Stimulated activated CD8-positive, alpha-beta memory T cell treated with anti-CD3 and anti-CD28 coated beads, Interleukin-7, amount 100 ng/mL, for 1 hour (primary cell): ENCODE results near the gene UGCG.
"Not testable (repeated sequence)": the region's sequence is repeated elsewhere in the genome, so short reads cannot be mapped to it uniquely, and the experiment has no call there.

Source experiments
- DNase-seq, 2 donors: peaks; one replicate each; pipeline ENCODE4 v3.0.0-alpha.2; 2020; ENCODE audit warnings: low read depth in 2 of 2

Gene UGCG

DNA sequence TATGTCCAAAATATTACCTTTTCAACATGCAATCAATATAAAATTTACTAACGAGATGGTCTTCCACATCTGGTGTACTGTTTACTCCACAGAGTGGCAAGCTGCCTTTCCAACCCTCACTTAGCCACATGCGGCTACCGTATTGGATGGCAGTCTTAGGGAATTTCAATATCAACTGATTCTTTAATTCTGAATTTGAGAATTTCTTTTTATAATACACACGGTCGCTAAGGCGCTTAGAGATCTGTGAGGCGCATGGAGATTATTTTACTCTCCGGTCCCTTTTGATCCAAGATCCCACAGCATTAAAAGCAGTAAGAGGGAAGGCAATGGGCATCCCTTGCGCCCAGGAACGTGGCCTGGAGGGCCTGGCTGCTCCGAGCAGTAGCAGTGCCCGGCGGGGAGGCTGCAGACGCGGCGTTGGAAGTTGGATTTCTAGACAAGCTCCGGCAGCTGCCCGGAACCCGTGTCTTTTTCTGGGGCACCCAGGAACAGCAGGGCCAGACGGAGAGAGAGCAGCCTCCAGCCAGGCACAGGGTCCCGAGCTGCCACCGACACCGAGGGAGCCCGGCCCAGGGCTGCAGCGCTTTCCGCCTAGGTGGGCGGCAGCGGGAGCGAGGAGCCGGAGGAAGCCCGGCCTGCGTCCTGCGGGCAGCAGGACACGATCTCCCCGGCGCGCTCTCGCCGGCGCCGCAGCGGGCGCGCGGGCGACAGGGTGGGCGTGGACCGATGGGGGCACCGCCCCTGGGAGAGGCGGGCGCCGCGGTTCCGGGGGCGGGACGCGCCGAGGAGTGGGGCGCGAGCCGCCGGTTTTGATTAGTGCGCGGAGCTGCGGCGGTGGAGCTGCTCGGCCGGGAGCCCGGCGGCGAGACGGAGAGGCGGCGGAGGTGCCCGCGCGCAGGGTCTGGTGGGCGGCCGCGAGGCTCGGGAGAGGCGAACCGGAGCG lies at the start of gene UGCG:
Gene UGCG, plus strand, starts transcription at position 819 of the 946 bp plus-strand sequence. CDS start 402 bp downstream, outside the sequence.
- DNase-seq, result peak; percentile 71 to 72

DNA sequence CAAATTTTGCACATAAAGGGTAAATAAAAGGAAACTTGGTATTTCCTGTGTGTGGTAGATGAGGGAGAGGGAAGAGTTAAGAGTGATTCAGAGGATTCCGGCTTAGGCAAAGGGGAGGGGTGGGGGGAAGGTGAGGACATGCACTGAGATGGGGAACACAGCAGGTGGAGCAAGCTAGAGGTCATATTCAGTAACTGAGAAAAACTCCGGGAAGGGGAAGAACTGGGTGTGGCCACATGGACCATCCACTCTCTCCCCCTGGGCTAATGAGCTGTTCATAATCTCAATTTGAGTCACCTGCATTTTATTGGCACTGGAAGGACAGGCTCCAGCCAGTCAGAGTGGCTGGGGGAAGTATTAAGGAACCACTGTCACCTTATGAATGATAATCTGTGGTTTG lies 45.1 kb upstream of the UGCG start:
- DNase-seq, result no peak

DNA sequence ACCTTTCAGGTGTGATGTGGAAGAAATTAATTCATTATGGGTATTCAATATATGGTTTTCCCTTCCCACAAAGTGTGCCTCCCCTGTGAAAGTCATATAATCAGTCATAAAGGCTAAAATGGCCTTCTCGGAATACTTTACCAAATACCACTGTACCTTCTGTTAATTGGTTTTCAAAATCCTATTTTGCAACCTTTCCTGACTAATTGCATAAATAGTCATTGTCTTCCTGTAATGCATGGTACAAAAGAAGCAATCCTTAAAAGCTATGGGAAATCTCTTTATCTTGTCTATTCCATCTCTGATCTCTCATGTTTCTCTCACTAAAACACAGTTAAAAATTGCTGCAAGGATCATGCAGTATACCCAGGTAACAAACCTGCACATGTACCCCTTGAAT lies 44.3 kb upstream of the UGCG start:
- DNase-seq, result no peak

DNA sequence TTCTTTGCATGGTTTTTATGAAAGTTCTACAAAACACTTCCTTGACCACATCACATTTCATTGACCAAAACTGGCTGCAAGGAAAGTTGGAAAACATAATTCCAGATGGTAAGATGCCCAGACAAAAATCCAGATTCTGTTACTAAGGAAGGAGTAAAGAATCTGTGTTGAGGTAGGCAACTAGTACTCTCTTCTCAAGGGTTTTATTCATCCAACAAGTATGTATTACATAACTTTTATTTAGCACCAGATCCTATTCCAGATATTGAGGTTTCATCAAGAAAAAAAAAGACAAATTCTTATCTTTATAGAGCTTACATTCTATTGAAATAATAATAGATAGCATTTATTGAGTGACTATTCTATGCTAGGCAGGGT lies 43.2 kb upstream of the UGCG start:
- no peak for DNase-seq

DNA sequence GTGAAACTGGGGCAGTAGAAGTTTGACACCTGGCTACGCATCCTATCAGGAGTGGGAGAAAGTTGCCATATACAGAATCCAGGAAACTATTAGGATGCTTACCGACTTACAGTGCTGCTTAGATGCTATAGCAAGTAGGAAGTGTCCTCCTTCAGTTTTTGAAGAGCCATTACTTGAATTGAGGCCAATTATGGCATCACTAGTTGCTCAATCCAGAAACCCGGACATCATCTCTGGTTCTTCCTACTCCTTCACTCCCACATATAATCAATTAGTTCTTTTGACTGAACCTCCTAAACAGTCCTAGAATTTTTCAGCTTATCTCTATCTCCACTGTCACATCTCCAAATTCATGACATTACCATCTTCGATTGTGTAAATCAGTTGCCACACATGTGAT lies 41.8 kb upstream of the UGCG start:
- no peak for DNase-seq

DNA sequence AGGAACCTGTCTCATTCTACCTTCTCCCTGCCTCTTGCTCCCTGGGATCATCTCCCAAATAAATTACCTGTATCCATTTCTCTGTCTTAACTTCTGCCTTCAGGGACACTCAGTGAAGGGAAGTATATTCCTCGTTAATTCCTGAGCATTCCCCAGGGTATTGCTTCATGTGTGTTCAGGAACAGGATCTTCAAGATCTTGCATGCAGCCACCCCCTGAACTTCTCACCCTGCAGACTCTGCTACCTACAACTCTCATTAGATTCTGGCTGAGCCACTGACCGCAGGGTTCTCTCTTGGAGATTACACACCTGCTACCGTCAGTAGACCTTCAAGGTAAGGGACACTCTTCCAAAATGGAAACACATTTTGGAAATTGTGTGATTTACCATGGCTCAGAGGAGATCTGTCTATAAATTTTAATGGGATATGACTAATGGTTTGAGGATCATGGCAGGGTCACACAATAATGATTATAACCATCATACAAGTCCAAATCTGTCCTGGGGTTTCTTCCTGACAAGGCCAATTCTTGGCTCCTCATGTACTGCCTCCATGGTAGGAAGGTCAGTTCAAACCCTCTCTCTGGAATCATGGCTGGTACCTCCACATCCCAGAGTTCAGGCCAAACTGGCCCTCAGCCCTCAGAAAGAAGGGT lies 38.9 kb upstream of the UGCG start:
- DNase-seq, result no peak

DNA sequence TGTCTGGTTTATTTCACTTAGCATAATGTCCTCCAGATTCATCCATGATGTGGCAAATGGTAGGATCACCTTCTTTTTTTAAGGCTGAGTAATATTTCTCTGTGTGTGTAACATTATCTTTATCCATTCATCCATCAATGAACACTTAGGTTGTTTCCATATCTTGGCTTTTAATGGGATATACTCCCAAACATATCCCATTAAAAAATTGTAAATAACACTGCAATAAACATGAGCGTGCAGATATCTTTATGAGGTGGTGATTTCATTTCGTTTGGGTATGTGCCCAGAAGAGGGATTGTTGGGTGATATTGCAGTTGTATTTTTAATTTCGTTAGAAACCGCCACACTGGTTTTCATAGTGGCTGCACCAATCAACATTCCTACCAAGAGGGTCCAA lies 36.2 kb upstream of the UGCG start:
- no peak for DNase-seq

DNA sequence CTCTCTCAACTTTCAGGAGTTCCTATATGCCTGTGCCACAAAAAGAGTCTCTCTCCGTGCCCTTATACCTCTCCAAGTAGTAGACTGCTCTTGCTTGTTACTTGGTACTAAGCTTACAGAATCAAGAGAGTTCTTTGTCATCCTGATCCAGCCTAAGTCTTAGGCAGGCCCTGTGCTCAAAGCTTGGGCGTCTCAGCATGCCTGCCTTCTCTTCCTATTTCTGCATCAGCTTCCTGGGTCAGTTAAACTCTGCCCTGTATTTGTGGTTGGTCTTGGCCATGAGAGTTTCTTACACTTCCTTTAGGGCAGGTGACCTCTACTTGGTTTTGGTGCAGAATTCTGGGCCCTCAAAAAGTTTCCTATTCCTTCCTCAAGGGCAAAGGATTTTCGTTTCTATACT lies 33.0 kb upstream of the UGCG start:
- no peak for DNase-seq

DNA sequence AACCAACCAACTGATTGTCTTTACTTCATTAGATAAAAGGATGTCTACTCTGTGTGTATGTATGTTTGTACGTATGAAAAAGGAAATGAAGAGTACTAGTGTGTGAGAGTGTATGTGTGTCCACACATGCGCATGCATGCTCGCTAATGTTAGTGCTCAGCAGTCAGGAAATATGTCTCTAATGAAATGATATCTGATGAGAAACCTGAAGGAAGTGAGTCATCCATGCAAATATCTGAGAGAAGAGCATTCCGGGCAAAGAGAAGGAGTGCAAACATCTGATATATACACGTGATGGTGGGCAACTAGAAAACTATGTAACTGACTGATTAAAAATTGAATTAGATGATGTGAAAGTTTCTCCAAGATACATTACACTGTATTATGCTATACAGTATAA lies 29.6 kb upstream of the UGCG start:
- no peak for DNase-seq

DNA sequence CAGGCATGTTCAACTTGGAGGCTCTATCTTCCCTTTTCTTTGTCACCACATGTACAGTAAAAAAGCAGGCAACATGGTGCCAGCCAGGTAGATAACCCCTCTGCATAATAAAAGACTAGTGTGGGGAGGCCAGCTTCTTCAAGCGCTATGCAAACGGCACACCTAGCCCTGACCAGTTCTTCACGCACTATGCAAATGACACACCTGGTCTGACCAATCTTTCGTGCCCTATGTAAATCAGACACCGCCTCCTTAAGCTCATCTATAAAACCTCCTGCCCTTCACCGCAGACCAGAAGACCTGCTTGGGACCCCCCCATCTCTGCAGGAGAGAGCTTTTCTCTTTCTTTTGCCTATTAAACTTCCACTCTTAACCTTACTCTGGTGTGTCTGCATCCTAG lies 28.1 kb upstream of the UGCG start:
- no peak for DNase-seq

DNA sequence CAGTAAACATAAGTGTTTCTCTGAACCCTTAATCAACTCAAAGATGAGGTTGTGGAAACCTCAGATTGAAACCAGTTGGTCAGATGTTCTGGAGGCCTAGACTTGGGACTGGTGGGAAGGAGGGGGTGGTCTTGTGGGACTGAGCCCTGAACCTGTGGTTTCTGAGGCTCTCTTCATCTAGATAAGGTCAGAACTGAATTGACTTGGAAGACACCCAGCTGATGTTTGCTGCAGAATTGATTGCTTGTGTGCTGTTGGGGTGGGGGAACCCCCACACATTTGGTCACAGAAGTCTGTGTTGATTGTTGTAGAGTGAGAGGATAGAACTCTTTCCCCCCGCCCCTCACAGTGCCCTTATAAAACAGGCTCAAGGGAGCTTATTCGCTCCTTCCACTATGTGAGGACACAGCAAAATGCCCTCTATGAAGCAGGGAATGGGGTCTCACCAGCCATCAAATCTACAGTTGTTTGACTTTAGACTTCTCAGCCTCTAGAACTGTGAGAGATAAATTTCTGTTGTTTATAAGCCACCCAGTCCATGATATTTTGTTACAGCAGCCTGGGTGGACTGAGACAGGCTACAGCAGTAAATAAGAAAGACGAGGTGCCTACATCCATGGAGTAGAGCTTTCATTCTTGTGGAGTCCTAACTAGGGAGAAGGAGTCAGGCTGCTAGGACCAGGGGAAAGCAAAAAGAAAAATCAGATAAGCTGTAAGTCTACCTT lies 25.7 kb upstream of the UGCG start:
- no peak for DNase-seq

DNA sequence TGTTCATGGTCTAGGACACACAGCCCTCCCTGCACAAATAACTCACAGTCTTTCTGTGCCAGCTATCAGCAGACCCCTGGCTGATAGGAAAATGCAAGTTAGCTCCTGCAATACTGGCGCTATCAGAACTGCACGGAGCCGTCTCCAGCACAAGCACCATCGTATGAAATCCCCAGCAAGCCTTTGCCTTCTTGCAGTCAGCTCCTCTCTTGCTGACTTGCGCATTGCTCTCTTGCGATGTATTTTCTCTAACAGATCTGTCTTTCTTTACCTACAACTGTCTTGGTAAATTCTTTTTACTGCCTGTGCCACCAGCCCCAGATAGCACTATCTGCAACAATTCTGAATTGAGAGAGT lies 25.1 kb upstream of the UGCG start:
- DNase-seq, result no peak

DNA sequence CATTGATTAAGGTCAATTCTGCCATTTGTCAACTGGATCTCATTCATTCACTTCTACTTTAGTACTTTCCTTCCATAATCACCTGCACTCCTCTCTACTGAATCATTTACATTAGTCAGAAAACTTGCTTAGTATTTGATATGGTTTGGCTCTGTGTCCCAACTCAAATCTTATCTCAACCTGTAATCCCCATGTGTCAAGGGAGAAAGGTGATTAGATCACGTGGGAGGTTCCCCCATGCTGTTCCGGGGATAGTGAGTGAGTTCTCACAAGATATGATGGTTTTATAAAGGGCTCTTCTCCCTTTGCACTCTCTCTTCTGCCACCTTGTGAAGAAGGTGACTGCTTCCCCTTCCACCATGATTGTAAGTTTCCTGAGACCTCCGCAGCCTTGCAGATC lies 23.7 kb upstream of the UGCG start:
- no peak for DNase-seq

DNA sequence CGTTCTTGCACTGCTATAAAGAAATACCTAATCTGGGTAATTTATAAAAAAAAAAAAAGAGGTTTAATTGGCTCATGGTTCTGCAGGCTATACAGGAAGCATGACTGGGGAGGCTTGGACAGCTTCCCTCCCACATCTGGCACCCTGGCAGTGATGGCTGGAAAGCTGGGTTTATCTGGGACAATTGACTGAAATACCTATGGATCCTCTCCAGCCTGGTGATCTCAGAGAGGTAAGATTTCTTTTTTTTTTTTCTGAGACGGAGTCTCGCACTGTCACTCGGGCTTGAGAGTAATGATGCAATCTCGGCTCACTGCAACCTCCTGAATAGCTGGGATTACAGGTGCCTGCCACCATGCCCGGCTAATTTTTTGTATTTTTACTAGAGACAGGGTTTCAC lies 22.7 kb upstream of the UGCG start:
- DNase-seq, result no peak

DNA sequence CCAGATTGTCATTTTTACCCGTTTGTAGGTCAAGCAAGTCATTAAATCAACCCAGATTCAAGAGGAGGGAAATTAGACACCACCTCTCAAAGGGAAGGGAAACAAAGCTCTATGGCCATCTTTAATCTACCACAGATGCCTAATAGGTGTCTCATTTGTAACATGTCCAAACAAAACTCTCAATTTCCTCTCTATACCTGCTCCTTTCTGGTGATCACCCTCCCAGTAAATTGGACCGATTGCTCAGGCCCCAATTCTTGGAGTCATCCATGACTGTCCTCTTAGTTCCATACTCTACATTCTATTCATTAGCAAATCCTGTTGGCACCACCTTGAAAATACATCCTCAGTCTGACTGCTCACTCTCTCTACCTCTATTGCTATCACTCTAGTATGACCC lies 22.1 kb upstream of the UGCG start:
- no peak for DNase-seq

DNA sequence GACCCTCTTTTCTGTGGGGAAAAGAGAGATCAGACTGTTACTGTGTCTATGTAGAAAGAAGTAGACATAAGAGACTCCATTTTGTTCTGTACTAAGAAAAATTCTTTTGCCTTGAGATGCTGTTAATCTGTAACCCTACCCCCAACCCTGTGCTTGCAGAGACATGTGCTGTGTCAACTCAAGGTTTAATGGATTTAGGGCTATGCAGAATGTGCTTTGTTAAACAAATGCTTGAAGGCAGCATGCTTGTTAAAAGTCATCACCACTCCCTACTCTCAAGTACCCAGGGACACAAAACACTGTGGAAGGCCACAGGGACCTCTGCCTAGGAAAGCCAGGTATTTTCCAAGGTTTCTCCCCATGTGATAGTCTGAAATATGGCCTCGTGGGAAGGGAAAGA lies 21.3 kb upstream of the UGCG start:
- DNase-seq, result not testable (repeated sequence)

DNA sequence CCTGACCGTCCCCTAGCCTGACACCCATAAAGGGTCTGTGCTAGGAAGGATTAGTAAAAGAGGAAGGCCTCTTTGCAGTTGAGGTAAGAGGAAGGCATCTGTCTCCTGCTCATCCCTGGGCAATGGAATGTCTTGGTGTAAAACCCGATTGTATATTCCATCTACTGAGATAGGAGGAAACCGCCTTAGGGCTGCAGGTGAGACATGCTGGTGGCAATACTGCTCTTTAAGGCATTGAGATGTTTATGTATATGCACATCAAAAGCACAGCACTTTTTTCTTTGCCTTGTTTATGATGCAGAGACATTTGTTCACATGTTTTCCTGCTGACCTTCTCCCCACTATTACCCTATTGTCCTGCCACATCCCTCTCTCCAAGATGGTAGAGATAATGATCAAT lies 20.9 kb upstream of the UGCG start:
- DNase-seq, result not testable (repeated sequence)

DNA sequence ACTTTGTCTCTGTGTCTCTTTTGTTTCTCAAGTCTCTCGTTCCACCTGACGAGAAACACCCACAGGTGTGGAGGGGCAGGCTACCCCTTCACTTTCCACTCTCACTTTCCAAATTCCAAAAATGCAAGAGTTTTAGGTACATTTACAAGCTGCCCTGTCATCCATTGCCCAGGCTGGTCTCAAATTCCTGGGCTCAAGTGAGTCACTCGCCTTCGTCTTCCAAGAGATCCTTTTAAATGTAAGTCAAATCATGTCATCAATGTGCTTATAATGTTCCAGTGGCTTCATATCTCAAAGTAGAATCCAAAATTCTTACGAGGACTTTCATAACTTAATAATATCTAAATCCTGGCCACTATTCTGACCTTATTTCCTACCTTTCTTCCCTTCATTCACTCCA lies 20.4 kb upstream of the UGCG start:
- no peak for DNase-seq

DNA sequence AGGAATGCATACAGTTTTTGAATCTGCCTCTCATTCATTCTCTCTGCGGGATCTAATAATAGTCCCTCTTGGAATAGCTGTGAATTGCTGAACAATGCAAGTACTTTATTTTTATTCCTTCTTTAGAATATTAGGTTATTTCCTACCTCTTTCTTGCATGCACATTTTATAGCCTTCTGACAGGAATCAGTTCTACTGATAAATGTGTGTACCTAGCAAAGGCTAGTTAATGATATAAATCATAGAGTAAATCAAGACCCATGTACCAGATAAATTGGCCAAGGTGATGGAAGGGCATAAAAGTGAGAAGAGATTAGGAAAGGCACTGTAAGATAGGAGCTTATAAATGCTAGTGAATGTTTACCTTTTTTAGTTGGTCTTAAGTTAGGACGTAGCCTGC lies 19.2 kb upstream of the UGCG start:
- no peak for DNase-seq

DNA sequence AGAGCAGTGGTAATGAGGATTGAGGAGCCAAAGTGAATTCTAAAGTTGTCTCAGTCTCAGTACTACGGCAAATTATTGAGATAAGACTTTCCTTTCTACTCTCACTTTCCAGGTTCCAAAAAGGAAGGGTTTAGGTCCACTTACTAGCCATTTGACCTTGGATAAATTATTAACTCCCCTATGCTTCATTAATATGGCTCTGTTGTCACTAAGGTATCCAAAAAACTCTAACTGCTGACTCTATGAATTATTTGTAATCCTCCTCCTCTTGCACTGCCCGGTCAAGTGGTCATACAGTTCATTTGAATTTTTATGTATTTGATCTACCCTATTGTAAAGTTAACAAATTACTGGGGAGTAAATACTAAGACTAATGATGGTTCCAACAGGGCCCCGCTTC lies 17.7 kb upstream of the UGCG start:
- DNase-seq, result no peak

DNA sequence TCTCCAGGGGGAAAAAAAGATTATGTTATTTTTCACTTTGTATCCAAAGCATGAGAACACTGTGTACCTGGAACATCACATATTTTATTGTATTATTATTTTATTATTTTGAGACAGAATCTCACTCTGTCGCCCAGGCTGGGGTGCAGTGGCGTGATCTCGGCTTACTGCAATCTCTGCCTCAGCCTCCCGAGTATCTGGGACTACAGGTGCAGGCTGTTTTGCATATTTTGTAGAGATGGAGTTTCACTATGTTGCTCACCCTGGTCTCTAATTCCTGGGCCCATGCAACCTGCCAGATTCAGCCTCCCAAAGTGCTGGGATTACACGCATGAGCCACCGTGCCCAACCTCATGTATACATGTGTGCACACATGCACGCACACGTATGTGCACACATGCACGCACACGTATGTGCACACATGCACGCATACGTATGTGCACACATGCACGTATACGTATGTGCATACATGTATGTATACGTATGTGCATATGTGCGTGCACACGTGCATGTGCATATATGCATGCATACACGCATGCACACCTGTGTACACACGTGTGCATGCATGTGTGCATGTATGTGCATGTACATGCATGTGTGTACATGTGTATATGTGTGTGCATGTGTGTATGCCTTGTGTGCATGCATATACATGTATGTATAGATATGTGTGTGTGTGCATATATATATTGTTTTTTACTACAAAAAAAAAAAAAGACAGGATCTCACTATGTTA lies 9.5 kb upstream of the UGCG start:
- no peak for DNase-seq

DNA sequence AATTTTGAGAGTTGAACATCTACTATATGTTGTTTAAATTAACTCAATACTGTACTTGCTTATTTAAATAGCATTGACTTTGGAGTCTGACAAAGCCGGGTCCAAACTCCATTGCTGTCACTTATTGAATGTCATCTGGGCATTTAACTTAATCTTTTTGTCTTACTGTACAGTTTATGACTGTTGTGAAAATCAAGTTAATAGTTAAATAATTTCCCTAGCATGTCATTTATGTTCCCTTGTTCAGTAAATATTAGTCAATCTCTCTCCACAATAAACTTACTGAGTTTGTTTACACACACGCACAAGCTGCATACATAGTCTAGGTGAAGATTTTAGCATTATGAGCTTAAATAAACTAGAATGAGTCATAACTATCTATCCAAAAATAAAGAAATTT lies 6.3 kb upstream of the UGCG start:
- no peak for DNase-seq
